MM.1S (cell line): ENCODE measurements around the gene TMEFF2.

Source experiments
- EZH2 ChIP-seq: fragments of 300-600 bp; sonication (generic); optimal IDR thresholded peaks from 2 replicates; pipeline ENCODE3; 2017; ENCODE audit warnings: low read depth, mild to moderate bottlenecking, antibody characterized with exemption, low read length, mixed read lengths
- EZH2phosphoT487 ChIP-seq: fragments of 300-600 bp; sonication (generic); IDR thresholded peaks from 2 replicates; pipeline ENCODE4 v1.6.1; 2018; ENCODE audit warnings: antibody characterized with exemption, low read length
- TF ChIP-seq, protein P1 (sequence below): fragments of 300-600 bp; sonication (generic); IDR thresholded peaks from 2 replicates; pipeline ENCODE4 v1.5.1; 2016; ENCODE audit warnings: antibody characterized with exemption, low read length, mixed read lengths

GRCh38 chr2:192145496-192145895, 49.2 kb downstream of the TMEFF2 start:
- TF ChIP-seq EZH2 (no peak), EZH2phosphoT487 (no peak)
- TF ChIP-seq, protein P1, sequence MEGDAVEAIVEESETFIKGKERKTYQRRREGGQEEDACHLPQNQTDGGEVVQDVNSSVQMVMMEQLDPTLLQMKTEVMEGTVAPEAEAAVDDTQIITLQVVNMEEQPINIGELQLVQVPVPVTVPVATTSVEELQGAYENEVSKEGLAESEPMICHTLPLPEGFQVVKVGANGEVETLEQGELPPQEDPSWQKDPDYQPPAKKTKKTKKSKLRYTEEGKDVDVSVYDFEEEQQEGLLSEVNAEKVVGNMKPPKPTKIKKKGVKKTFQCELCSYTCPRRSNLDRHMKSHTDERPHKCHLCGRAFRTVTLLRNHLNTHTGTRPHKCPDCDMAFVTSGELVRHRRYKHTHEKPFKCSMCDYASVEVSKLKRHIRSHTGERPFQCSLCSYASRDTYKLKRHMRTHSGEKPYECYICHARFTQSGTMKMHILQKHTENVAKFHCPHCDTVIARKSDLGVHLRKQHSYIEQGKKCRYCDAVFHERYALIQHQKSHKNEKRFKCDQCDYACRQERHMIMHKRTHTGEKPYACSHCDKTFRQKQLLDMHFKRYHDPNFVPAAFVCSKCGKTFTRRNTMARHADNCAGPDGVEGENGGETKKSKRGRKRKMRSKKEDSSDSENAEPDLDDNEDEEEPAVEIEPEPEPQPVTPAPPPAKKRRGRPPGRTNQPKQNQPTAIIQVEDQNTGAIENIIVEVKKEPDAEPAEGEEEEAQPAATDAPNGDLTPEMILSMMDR, result no peak
